Kidney (tissue), 14 donors: ENCODE results near the gene TMEM134. TPM values are rescaled to one million over a fixed set of nuclear protein-coding genes. Genes with fewer than 3 reads are reported as not detected.
A peak's percentile ranks its signal among the peaks of the same experiment; 100 is the strongest.

Experiments
- DNase-seq, 5 donors: peaks; one replicate each; pipeline ENCODE4 v3.0.0-alpha.2; 2013 to 2020
- FAIRE-seq: peaks from 2 replicates; lab custom pipeline; 2012; peaks lifted over from hg19 to GRCh38; lab: Jason Lieb, UNC
- H3K27ac ChIP-seq, 2 donors: one replicate each; pipeline ENCODE4 v1.7.0; 2013; ENCODE audit warnings: low read depth in 2 of 2, low read length in 2 of 2, inconsistent platforms in 1 of 2
- H3K27me3 ChIP-seq: one replicate; pipeline ENCODE4 v1.7.1; 2013; ENCODE audit warnings: low read length, inconsistent platforms; ENCODE audit not compliant: control insufficient read depth, insufficient read depth
- H3K36me3 ChIP-seq, 3 donors: one replicate each; pipeline versions ENCODE4 v1.7.0 to v1.7.1; 2013; ENCODE audit warnings: low read length in 3 of 3, control low read depth in 1 of 3, inconsistent platforms in 1 of 3; ENCODE audit not compliant: insufficient read depth in 3 of 3, control insufficient read depth in 2 of 3
- H3K4me1 ChIP-seq, 3 donors: one replicate each; pipeline versions ENCODE4 v1.7.0 to v1.7.1; 2013; ENCODE audit warnings: low read length in 3 of 3, inconsistent platforms in 1 of 3, low read depth in 1 of 3; ENCODE audit not compliant: control insufficient read depth in 2 of 3, insufficient read depth in 2 of 3
- H3K4me3 ChIP-seq, 3 donors: one replicate each; pipeline versions ENCODE4 v1.7.0 to v1.8.1; 2013; ENCODE audit warnings: low read length in 3 of 3, control low read depth in 1 of 3, inconsistent platforms in 1 of 3
- H3K9ac ChIP-seq, 3 donors: one replicate each; pipeline versions ENCODE4 v1.7.0 to v1.7.1; 2013; ENCODE audit warnings: low read length in 3 of 3, control low read depth in 1 of 3, inconsistent platforms in 1 of 3
- H3K9me3 ChIP-seq, 3 donors: one replicate each; pipeline versions ENCODE4 v1.7.0 to v1.7.1; 2013; ENCODE audit warnings: low read length in 3 of 3, control low read depth in 1 of 3, inconsistent platforms in 1 of 3; ENCODE audit not compliant: control insufficient read depth in 2 of 3, insufficient read depth in 1 of 3
- intact Hi-C: fragments of 100-400 bp; cut with DNase I; formaldehyde crosslinking; loops from one replicate; pipeline ENCODE4 v1.11.1; 2022
- polyA plus RNA-seq: library from polyadenylated mRNA; stranded (reverse); fragments of 350-450 nt; fragmentation: Illumina TruSeq; extraction: RNeasy Lipid Tissue Mini Kit (QIAGEN cat#74804); gene quantifications from one replicate; pipeline ENCODE4 v1.2.3, GENCODE V29; 2014; ENCODE audit warnings: low read depth, low replicate concordance; ENCODE audit not compliant: insufficient read depth
- total RNA-seq: library from RNA; stranded (reverse); fragmentation: NEBNext Ultra II Directional; extraction: Animal tissue kit (Norgen Biotek cat#: 25700); gene quantifications from one replicate; pipeline ENCODE4 v1.2.1, GENCODE V29; 2021
- TF ChIP-seq, protein P1 (sequence below): IDR thresholded peaks from 3 replicates; pipeline ENCODE4 v1.5.1; 2012; ENCODE audit warnings: mild to moderate bottlenecking, moderate library complexity, borderline replicate concordance; ENCODE audit not compliant: insufficient read depth; ENCODE audit errors: extremely low read depth
- donor health status: control.
- donor health status: control.
- donor health status: control.
- donor health status: control.
- donor health status: control.
- donor health status: DM: yes; HTN: yes; CAD: no.
- donor health status: Normal renal cell carcinoma (clear cell type).

The TMEM134 gene
- total and polyA plus RNA-seq, 2 donors from 2014 or later = 65.5 to 127 TPM

DNA sequence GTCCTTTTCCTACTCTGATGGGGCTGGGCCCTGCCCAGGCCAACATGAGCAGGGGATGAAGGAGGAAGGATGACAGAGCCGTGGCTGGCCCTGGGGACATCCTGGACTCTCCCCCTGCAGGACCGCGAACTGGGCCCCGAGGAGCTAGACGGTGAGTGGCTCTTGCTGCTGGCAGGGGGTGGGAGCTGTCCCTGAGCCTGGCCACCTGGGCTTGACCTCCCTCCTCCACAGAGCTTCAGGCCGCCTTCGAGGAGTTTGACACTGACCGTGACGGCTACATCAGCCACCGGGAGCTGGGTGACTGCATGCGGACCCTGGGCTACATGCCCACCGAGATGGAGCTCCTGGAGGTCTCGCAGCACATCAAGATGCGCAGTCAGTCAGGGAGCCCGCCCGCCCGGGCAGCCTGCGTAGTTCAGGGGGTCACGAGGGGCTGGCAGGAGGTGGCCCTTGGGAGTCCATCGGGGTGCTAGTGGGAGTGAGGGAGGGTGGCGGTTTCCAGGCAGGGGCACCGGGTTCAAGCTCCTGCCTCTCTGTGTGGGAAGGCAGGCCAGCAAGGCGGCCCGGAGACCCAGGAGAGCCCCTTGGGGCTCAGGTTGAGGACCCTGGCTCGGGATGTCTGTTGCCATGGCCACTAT is 12.9 kb downstream of the TMEM134 start:
- H3K27me3 ChIP-seq = no peaks in the 10 kb centered on the region
- no peak overlapping the region for H3K9ac ChIP-seq
- peaks cover 0 to 2% (median 0%) of the 10 kb centered on the region in 3 donors for H3K4me1 ChIP-seq
- no peak for FAIRE-seq
- TF ChIP-seq, protein P1, sequence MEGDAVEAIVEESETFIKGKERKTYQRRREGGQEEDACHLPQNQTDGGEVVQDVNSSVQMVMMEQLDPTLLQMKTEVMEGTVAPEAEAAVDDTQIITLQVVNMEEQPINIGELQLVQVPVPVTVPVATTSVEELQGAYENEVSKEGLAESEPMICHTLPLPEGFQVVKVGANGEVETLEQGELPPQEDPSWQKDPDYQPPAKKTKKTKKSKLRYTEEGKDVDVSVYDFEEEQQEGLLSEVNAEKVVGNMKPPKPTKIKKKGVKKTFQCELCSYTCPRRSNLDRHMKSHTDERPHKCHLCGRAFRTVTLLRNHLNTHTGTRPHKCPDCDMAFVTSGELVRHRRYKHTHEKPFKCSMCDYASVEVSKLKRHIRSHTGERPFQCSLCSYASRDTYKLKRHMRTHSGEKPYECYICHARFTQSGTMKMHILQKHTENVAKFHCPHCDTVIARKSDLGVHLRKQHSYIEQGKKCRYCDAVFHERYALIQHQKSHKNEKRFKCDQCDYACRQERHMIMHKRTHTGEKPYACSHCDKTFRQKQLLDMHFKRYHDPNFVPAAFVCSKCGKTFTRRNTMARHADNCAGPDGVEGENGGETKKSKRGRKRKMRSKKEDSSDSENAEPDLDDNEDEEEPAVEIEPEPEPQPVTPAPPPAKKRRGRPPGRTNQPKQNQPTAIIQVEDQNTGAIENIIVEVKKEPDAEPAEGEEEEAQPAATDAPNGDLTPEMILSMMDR = no peak
- H3K27ac ChIP-seq = no peak overlapping the region
- peak in 1 of 5 donors; percentile 67 for DNase-seq
- H3K36me3 ChIP-seq = no peaks in the 10 kb centered on the region
- intact Hi-C loops = no loop called here
- no peak overlapping the region for H3K4me3 ChIP-seq
- H3K9me3 ChIP-seq = no peaks in the 10 kb centered on the region

- no peak for FAIRE-seq
Measured at GRCh38 chr11:67455054-67455453, 14.0 kb downstream of the TMEM134 start, which contains the start of gene CABP4. Gene CABP4, plus strand, starts transcription at chr11:67455354. Its CDS starts 70 bp downstream, at chr11:67455424.

DNA sequence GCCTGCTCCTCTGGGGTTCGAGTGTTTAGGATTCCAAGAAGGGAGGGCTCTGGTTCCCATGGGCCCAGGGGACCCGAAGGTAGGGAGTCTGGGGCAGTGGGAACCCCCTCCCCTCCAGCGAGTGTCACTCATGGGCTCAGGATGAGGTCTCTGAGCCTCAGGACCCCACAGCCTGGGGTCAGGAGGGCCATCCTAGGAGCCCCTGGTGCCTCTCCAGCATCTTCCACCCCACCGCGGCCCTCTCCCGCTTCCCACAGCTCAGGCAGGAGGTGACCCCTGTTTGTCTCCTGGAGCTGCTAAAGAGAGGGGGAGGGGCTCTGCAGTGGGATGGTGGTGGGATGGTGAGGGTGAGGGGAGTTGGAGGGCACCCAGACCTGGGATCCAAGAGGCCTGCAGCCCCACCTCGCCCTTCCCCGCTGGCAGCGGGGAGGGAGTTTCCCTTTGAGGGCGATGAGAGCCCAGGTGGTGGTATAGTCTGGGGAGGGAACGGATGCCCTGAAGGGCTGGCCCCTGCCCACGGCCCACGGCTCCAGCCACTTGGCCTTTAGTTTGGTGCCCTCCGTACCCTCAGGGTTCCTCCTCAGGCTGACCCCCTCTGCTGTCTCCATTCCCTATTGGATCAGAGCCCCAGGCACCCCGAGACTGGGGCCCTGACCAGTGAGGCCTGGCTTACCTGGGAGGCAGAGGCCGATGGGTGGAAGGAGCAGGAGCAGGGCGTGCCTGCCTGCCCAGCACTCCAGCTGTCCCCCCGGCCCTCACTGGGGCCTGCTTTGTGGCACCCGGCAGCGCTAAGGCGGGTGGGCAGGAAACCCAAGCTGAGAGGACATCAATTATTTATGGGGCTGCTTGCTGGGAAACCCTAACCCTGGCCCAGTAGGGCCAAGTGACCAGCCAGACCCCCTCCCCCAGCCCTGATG is 15.0 kb downstream of the TMEM134 start:
- no peak overlapping the region for H3K9ac ChIP-seq
- H3K9me3 ChIP-seq = no peaks in the 10 kb centered on the region
- FAIRE-seq = no peak
- DNase-seq = peak in 1 of 5 donors; percentile 66
- TF ChIP-seq, protein P1 = no peak
- H3K36me3 ChIP-seq = no peaks in the 10 kb centered on the region
- H3K27ac ChIP-seq = no peak overlapping the region
- peaks cover 0 to 2% (median 0%) of the 10 kb centered on the region in 3 donors for H3K4me1 ChIP-seq
- no peak overlapping the region for H3K4me3 ChIP-seq
- intact Hi-C loops = no loop called here
- H3K27me3 ChIP-seq = no peaks in the 10 kb centered on the region

More at GRCh38 chr11:67455054-67455453, 14.0 kb downstream of the TMEM134 start, which contains the start of gene CABP4:
- intact Hi-C loops = no loop called here
- H3K4me1 ChIP-seq = peaks cover 0 to 2% (median 0%) of the 10 kb centered on the region in 3 donors
- TF ChIP-seq, protein P1 = no peak
- peak in 1 of 5 donors; percentile 43 for DNase-seq
- H3K9ac ChIP-seq = no peak within 1 kb of the TSS
- H3K27me3 ChIP-seq = no peaks in the 10 kb centered on the region
- H3K27ac ChIP-seq = no peak within 1 kb of the TSS
- no peaks in the 10 kb centered on the region for H3K36me3 ChIP-seq
- H3K9me3 ChIP-seq = no peaks in the 10 kb centered on the region
- H3K4me3 ChIP-seq = no peak within 1 kb of the TSS
